ENCODE measurements around the gene MYADML2.
"Not testable (repeated sequence)": the region's sequence is repeated elsewhere in the genome, so short reads cannot be mapped to it uniquely, and the experiment has no call there.

MYADML2 gene

GRCh38 chr17:81923302-81924260, 23.5 kb downstream of the MYADML2 start:
- DNase-seq: no peak

- DNase-seq: no peak
Measured at GRCh38 chr17:81922566-81923301, 24.3 kb downstream of the MYADML2 start.

- DNase-seq: no peak
Measured at GRCh38 chr17:81921996-81922565, 25.0 kb downstream of the MYADML2 start.

- DNase-seq: no peak
Measured at GRCh38 chr17:81921537-81921862, 25.5 kb downstream of the MYADML2 start.

- no peak for DNase-seq
Measured at GRCh38 chr17:81920612-81921536, 26.2 kb downstream of the MYADML2 start.

- DNase-seq: no peak
Measured at GRCh38 chr17:81918832-81919545, 28.0 kb downstream of the MYADML2 start.

GRCh38 chr17:81918333-81918669, 28.7 kb downstream of the MYADML2 start:
- not testable (repeated sequence) for DNase-seq

- peak; percentile 89 for DNase-seq
Measured at GRCh38 chr17:81917565-81918332, 29.3 kb downstream of the MYADML2 start, which contains the start of gene SIRT7. TSS of gene SIRT7 (minus strand) at chr17:81918176. CDS start at chr17:81918131, 45 bp downstream.

GRCh38 chr17:81916234-81917001, 30.6 kb downstream of the MYADML2 start:
- no peak for DNase-seq

GRCh38 chr17:81915331-81915730, 31.7 kb downstream of the MYADML2 start:
- DNase-seq: no peak

GRCh38 chr17:81914103-81914850, 32.8 kb downstream of the MYADML2 start:
- no peak for DNase-seq

- no peak for DNase-seq
Measured at GRCh38 chr17:81913394-81914102, 33.5 kb downstream of the MYADML2 start.

GRCh38 chr17:81912441-81913309, 34.4 kb downstream of the MYADML2 start:
- DNase-seq: no peak

- DNase-seq: no peak
Measured at GRCh38 chr17:81911969-81912368, 35.1 kb downstream of the MYADML2 start.

GRCh38 chr17:81911277-81911961, 35.6 kb downstream of the MYADML2 start, which contains the start of gene PCYT2:
TSS of gene PCYT2 (minus strand) at chr17:81911399. CDS start at chr17:81911355, 44 bp downstream.
- DNase-seq: peak; percentile 95

- DNase-seq: no peak
Measured at GRCh38 chr17:81910840-81911276, 36.2 kb downstream of the MYADML2 start.

Data from CD4-positive, alpha-beta T cell treated with Interleukin-17A for 1 hour (primary cell).